ENCODE results near the gene TBX2. TPM values are rescaled to one million over a fixed set of nuclear protein-coding genes. Genes with fewer than 3 reads are reported as not detected.

Gene TBX2
- total and polyA plus RNA-seq, 2 of the 4 experiments (the other 2 are of a cell fraction): 20.1 to 64.1 TPM

DNA sequence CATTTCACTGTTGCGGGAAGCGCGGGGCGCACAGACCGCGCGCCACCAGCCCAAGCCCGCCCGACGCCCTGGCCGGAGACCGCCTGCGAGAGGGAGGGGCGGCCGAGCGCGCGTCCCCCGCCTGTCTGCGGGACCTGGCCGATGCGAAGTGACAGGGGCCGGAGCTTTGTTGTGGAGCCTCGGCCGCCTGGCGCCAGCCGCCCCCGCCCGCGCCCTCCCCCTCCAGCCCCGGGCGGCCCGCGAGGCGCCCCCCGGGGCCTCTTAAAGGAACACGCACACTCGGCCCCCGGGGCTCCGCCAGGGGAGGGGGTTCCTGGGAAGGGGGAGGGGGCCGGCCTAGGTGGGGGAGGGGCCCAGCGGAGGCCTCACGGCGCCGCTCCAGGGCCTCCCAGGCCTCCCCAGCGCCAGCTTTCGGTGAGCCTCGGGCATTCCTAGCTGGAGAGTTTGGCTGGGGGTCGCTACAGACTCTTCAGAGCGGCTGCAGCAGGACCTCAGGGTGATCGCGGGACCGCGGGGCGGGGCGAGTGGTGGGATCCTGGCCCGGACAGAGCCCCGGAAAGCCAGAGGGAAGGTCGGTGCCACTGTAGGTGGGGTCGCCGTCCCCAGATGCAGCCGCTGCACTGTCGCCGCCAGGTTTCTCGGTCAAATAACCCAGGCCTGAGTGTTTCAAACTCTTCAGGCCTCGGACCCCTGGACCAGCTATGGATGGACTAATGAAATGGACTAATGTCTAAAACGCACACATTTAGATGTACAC is 2.4 kb upstream of the TBX2 start:
- H2BK15ac ChIP-seq (ENCODE audit: low read depth, low read length): peak overlapping the region; percentile 65; the same call in 2 of the 3 replicates
- peak overlapping the region; percentile 95 to 97 for H4K8ac ChIP-seq (ENCODE audit: low read depth in 2 of 2, low read length in 2 of 2)
- peak overlapping the region; percentile 97 for H3K4me2 ChIP-seq (ENCODE audit: low read depth, low read length)
- H2BK5ac ChIP-seq (ENCODE audit: low read depth, low read length, poor library complexity, severe bottlenecking): peak overlapping the region; percentile 96
- H3K9me1 ChIP-seq (ENCODE audit: insufficient read depth, low read length): peaks cover 17% of the 10 kb centered on the region
- peak overlapping the region; percentile 99 for H2AK9ac ChIP-seq (replicated peaks; ENCODE audit: low read depth, low read length, poor library complexity)
- H2BK20ac ChIP-seq (ENCODE audit: low read depth, low read length): peak overlapping the region; percentile 53
- peak overlapping the region; percentile 90 for H3K4me3 ChIP-seq (ENCODE audit: insufficient read depth, low read depth, low read length)
- H2BK120ac ChIP-seq (ENCODE audit: low read depth, low read length): peak overlapping the region; percentile 96
- WGBS, 2 experiments (ENCODE audit: extremely low coverage in 2 of 2, insufficient read length in 1 of 2): 4% methylated on average over 5 of the region's 67 CpGs; no CpG with 5 or more reads in 1 of the 2 experiments
- ChIA-PET CTCF (interaction anchor here (1.1 to 1.3 kb wide), 3 partner anchors 38 to 426 kb away, joined by 3 to 4 read pairs (median 3); no protein-coding TSS in a partner anchor), POLR2A (ENCODE audit: unreplicated experiment) (interaction anchor here (0.7 to 1.5 kb wide), 6 partner anchors 9 to 195 kb away, joined by 3 to 8 read pairs (median 4); no protein-coding TSS in a partner anchor)
- in situ Hi-C loops (cut with MboI; ENCODE audit: low sequenced_read_pairs) (no loop called here), intact Hi-C loops (cut with micrococcal nuclease) (loop anchor here (5.0 to 10.0 kb wide), 5 partner anchors 145 to 492 kb away; no protein-coding TSS in a partner anchor), dilution Hi-C loops (cut with HindIII; ENCODE audit: low sequenced_read_pairs, unreplicated experiment) (no loop called here)
- H3K9me3 ChIP-seq (ENCODE audit: control insufficient read depth, insufficient read depth, low read length): no peaks in the 10 kb centered on the region
- peak overlapping the region; percentile 97 for H2AK5ac ChIP-seq (ENCODE audit: low read depth, low read length)
- peaks cover 26% of the 10 kb centered on the region for H3K4me1 ChIP-seq (ENCODE audit: control insufficient read depth, insufficient read depth, low read length)
- BruUV-seq (replicated peaks): no TSS peak
- DNase-seq (peak; percentile 72), ATAC-seq (ENCODE audit: low read depth) (peak; percentile 8)
- peak overlapping the region; percentile 100 for H4K91ac ChIP-seq (ENCODE audit: insufficient read depth, low read depth, low read length)
- H3K4ac ChIP-seq (ENCODE audit: low read depth, low read length): peak overlapping the region; percentile 100
- peak overlapping the region; percentile 98 for H3K18ac ChIP-seq (ENCODE audit: low read depth, low read length)
- peak overlapping the region; percentile 96 for H3K56ac ChIP-seq (ENCODE audit: extremely low read depth, insufficient read depth, low read length)
- peak overlapping the region; percentile 100 for H4K5ac ChIP-seq (ENCODE audit: low read depth, low read length)
- H2AFZ ChIP-seq (replicated peaks; ENCODE audit: low read length, poor library complexity): peak overlapping the region; percentile 86
- H4K20me1 ChIP-seq (ENCODE audit: insufficient read depth, low read length): peaks cover 29% of the 10 kb centered on the region
- H3K36me3 ChIP-seq (ENCODE audit: control insufficient read depth, insufficient read depth, low read length): peaks cover 20% of the 10 kb centered on the region
- peak overlapping the region; percentile 96 for H3K9ac ChIP-seq (ENCODE audit: low read depth, low read length)
- peaks cover 2 to 37% of the 10 kb centered on the region in 2 experiments; a peak in 3 of 4 replicates for H3K79me1 ChIP-seq (ENCODE audit: low read depth in 1 of 2, low read length in 2 of 2)
- H3K23ac ChIP-seq (ENCODE audit: low read depth, low read length): peak overlapping the region; percentile 94
- H3K27ac ChIP-seq (ENCODE audit: insufficient read depth, low read length): peak overlapping the region; percentile 99
- peak overlapping the region; percentile 99 for H3K14ac ChIP-seq (replicated peaks; ENCODE audit: low read depth, low read length)
- H3K27me3 ChIP-seq (ENCODE audit: control insufficient read depth, insufficient read depth, low read length): no peaks in the 10 kb centered on the region
- TF ChIP-seq SMC3 (IDR thresholded peaks at IDR 0.05; ENCODE audit: low read depth, low read length) (no peak), MAZ (IDR thresholded peaks at IDR 0.05; ENCODE audit: borderline replicate concordance, low read depth, low read length) (peak; percentile 41; the same call in 1 of the 2 replicates), CHD1 (IDR thresholded peaks at IDR 0.05; ENCODE audit: low read depth, low read length) (no peak), CEBPB (IDR thresholded peaks at IDR 0.05; ENCODE audit: low read depth, low read length) (no peak), POLR2A (IDR thresholded peaks at IDR 0.05; ENCODE audit: low read depth, low read length) (peak; percentile 57; the same call in 1 of the 2 replicates), RFX5 (IDR thresholded peaks at IDR 0.05; ENCODE audit: low read depth, low read length) (no peak), BHLHE40 (IDR thresholded peaks at IDR 0.05; ENCODE audit: low read depth, low read length) (no peak), RAD21 (IDR thresholded peaks at IDR 0.05; ENCODE audit: low read length) (peak; percentile 31), RCOR1 (IDR thresholded peaks at IDR 0.05; ENCODE audit: insufficient replicate concordance, low read length) (no peak), MAFK (IDR thresholded peaks at IDR 0.05; ENCODE audit: low read depth, low read length) (no peak), MXI1 (IDR thresholded peaks at IDR 0.05; ENCODE audit: borderline replicate concordance, low read depth, low read length) (no peak), NFE2L2 (IDR thresholded peaks at IDR 0.05; ENCODE audit: low read depth, low read length) (no peak), ELK1 (IDR thresholded peaks at IDR 0.05; ENCODE audit: borderline replicate concordance, low read depth, low read length) (no peak), USF2 (IDR thresholded peaks at IDR 0.05; ENCODE audit: low read depth, low read length) (no peak)
